GM12865 (cell line): ENCODE data around the gene EWSR1.
"Not testable (repeated sequence)": the region's sequence is repeated elsewhere in the genome, so short reads cannot be mapped to it uniquely, and the experiment has no call there.

ENCODE experiments used
- DNase-seq: peaks from one replicate; pipeline ENCODE4 v3.0.0; 2010; ENCODE audit warnings: low read depth
- H3K4me3 ChIP-seq: 2 replicates; pipeline ENCODE4 v1.5.1; 2011; ENCODE audit warnings: mild to moderate bottlenecking, low read depth, low read length, control low read depth
- CTCF ChIP-seq: IDR thresholded peaks from 2 replicates; pipeline ENCODE4 v1.5.1; 2011; ENCODE audit warnings: low read length, control low read depth, low read depth, inconsistent platforms; ENCODE audit not compliant: insufficient read depth; ENCODE audit errors: missing control alignments

EWSR1 gene

DNA sequence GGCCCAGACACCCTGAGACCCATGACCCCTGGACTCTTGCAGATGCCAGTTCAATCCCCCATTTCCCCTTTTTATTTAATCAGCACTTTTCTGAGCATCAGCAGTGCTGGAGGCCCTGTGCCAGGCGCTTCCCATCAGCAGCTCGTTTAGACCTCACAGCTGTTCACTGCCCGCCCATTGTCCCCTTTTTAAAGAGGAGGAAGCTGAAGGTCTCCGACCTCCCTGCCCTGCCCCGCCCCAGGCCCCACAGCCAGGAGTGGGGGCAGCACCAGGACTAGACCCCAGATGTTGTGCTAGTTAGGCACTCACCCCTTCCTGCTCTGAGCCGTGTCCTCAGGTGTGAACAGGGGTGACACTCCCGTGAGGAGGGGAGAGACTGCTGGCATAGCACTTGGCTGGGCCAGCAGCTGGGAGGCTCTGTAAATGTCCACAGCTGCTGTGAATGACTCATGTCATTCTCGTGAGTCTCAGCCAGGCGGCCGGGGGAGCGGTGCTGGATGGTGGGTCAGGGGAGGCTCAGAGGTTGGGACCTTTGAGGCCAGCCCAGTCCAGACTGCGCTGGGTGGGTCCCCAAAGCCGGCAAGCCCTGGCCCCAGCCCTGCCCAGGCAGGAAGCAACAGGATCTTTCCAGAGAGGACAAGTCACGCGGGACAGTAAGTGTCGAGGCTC, 42.5 kb upstream of the EWSR1 start:
- no peak for DNase-seq
- no peak overlapping the region for H3K4me3 ChIP-seq
- no peak for TF ChIP-seq CTCF

DNA sequence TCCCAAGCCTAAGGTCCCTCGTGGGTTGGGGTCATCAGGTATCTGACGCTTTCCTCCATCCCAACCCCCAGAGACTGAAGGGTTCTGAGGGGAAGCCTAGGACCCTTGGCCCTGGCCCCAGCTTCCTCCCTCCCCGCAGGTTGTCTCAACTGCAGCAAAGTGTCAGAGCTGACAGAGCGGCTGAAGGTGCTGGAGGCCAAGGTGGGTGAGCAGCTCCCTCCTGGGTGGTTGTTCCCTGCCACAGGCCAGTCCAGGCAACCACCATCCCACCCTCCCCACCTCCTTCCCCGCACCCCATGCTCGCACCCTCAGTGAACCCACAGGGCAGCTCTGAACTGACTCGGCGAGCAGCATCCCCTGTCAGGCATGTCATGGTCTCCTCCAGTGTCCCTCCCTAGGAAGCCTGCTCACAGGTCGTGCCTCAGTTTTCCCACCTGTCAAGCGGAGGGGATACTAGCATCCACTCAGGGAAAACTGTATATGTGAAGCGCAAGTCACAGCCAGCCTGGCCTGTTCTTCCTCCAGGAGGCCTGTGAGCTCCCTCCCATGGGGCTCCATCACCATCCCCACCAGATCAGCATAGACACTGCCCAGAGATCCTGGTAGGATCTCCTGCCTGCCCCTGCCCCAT, 41.6 kb upstream of the EWSR1 start:
- TF ChIP-seq CTCF = no peak
- no peak for DNase-seq
- H3K4me3 ChIP-seq = no peak overlapping the region

DNA sequence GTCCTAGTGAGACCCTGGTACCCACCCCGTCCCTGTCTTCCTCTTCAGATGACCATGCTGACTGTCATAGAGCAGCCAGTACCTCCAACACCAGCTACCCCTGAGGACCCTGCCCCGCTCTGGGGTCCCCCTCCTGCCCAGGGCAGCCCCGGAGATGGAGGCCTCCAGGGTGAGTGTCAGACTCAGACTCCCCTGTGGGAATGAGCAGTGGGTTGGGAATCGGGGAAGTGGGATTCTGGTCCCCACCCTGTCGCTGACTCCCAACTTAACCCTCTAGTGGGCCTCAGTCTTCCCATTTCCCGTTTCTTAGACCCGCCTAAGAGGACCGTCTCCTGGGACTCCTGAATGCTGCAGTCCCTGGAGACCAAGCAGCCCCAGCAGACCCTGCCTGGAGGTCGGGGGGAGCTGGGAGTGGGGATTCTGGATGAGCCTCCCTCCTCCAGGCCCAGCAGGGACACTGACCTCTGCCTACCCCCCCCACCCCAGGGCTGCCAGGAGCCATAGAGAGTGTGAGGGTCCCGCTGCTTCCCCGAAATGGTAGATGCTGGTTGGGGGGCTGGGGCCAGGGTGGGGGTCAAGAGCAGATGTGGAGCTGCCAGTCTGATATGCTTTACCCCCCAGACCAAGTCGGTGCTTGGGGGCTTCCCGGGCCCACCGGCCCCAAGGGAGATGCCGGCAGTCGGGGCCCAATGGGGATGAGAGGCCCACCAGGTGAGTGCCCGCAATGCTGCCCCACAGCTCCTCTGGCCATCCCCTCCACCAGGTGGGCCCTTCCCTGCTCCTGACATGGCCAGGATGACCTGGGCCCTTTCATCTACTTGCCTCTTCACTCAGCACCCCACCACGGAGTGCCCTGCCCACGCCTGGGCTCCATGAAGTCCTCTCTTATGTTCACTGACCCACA, 36.8 kb upstream of the EWSR1 start:
- no peak for TF ChIP-seq CTCF
- no peak for DNase-seq
- no peak overlapping the region for H3K4me3 ChIP-seq

GRCh38 chr22:29231971-29232959, 35.8 kb upstream of the EWSR1 start:
- no peak for DNase-seq
- TF ChIP-seq CTCF = no peak
- H3K4me3 ChIP-seq = no peak overlapping the region

DNA sequence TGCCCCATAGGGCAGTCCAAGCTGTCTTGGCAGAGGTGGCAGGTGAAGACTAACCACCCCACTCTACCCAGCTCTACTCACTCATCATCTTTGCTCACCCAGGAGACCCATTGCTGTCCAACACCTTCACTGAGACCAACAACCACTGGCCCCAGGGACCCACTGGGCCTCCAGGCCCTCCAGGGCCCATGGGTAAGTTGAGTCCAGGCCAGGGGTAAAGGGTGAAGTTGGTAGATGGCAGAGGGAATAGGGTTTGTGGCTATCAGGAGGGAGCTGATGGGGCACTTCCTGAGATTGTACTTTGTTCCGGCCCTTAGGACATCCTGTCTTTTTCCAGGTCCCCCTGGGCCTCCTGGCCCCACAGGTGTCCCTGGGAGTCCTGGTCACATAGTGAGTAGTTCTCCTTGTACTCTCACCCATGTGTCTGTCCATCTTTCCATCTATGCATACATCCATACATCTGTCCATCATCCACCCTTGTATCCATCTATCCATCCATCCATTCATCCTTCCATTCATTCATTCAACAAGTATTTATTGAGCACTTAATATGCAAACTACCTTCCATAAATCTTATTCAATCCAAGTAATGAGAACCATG, 34.7 kb upstream of the EWSR1 start:
- no peak for TF ChIP-seq CTCF
- no peak overlapping the region for H3K4me3 ChIP-seq
- no peak for DNase-seq

- DNase-seq, H3K4me3 ChIP-seq: not testable (repeated sequence)
Measured at GRCh38 chr22:29240481-29240880, 27.6 kb upstream of the EWSR1 start.
